CD4-positive, alpha-beta T cell treated with Interleukin-2 at 100 ng/mL for 4 hours (primary cell): ENCODE measurements around the gene NKIRAS1.
"Not testable (repeated sequence)": the region's sequence is repeated elsewhere in the genome, so short reads cannot be mapped to it uniquely, and the experiment has no call there.

Experiments
- DNase-seq: peaks from one replicate; pipeline ENCODE4 v3.0.0-alpha.2; 2020; ENCODE audit warnings: low spot score

Gene NKIRAS1

DNA sequence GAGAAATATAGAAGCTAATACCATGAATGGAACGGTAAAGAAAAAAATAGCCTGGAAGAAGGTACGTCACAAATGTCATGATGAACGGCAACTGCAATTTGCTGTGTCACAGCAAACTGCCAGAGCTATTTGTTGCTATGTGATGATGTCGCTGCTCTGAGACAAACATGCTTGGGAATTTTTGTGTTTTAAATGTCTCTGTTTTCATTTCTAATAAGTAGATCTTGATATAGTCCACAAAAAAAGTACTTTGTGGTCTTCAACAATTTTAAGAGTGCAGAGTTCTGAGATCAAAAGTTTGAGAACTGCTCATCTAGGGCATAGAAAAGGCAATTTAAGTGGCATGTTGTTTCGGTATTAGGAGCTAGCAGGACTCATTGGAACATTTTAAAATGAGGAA lies 24.0 kb upstream of the NKIRAS1 start:
- no peak for DNase-seq

DNA sequence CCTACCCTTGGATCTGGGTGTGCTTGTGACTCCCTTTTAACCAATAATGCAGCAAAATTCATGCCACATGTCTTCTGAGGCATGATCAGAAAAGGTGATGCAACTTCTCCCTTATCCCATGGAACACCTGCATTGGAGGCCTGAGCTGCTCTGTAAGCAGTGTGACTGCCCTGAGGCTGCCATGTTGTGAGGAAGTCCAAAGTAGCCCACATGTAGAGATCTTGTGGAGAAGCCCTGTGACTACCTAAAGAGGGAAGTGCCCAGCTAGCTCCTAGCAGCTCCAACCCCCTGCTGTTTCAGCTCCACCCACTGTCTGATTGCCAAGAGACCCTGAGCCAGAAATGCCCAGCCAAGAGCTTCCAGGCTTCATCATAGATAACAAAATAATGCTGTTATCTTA lies 21.9 kb upstream of the NKIRAS1 start:
- DNase-seq: no peak

DNA sequence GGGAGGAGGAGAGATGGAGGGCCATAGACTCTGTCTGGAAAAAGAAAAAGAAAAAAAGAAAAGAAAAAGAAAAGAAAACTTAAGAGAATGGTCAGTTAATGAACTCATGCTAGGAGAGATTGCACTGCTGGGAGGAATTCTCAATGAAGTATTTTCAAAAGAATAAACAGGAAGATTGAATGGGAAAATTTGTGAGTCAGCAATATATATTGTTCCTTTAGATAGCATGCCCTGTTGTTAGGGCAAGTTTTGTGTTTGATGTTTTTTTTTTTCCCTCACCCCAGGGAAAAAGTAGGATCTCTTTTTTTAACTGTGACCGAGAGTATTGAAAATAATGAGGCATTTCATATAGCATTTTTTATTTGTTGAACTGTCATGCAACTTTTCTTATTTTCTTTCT lies 20.5 kb upstream of the NKIRAS1 start:
- DNase-seq: no peak

DNA sequence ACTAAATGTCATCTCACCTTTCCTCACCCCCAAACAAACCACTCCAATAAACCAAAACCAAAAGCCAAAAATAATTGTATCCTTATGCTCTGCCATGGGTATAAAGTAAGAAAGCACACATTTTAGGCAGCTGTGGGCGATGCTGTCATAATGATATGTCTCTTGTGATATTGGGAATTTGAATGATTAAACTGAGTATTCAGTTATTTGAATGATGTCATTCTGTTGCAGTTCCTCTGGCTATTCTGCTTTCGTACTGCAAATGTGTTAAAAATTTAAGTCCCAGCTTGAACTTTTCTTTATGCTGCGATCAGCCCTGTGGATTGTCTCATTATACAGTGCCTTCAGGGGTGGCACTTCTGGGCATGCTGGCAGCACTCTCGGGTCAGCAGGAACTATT lies 17.5 kb upstream of the NKIRAS1 start:
- no peak for DNase-seq

DNA sequence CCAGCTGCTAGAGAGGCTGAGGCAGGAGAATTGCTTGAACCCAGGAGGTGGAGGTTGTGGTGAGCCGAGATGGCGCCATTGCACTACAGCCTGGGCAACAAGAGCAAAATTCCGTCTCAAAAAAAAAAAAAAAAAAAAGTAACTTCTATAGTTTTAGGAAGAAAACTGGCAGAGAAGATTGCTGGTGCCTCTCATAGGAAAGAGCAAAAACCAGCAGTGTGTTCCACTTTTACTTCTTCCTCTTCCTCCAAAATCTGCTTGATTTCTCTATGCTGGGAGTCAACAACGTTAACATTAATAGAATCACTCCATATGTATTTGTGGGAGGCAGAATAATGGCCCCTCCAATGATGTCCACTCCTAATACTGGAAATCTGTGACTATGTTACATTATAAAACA lies 15.8 kb upstream of the NKIRAS1 start:
- DNase-seq: no peak

DNA sequence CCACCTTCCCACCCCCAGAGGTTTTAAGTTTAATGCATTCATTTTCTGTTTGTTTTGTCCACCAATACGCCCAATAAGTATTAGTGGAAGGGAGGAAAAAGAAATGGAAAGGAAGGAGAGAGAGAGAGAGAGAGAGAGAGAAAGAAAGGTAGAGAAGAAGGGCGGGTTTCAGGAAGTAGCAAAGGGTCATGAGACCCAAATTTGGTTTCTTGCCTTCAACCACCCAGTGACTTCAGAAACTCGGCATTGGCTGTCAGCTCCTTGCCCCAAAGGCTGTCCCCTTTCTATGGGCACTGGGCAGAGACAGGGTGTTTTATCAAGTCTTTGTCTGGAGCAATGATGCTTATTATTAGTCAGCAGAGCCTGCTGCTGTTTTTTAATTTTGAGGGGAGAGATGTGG lies 14.8 kb upstream of the NKIRAS1 start:
- no peak for DNase-seq

DNA sequence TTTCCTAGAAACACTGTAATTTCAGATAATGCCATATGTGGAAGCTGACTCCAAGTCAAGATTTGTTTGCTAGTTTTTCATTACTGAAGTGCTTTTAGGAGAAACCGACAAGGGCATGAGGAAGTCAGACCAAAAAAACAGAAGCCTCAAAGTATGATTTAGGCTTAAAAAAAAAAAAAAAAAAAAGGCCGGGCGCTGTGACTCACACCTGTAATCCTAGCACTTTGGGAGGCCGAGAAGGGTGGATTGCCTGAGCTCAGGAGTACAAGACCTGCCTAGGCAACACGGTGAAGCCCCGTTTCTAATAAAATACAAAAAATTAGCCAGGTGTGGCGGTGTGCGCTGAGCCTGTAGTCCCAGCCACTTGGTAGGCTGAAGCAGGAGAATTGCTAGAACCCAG lies 11.7 kb upstream of the NKIRAS1 start:
- DNase-seq: no peak

DNA sequence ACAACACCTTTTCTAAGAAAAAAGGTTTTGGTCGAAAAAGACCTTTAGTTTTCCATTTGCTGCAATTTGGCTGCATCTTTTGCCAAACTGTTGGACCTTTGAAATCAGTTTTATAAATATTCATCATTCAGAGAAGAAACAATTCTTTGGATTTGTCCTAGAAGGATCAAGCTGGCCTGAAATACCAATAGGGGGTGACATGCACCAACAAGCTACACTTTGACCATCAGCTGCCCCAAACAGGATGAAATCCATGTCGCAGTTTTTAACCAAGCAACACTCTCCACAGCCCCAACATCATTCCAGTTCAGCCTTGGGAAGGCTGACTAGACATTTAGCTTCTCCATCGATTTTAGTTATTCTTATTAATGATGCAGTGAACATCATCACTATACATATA lies 9.9 kb upstream of the NKIRAS1 start:
- no peak for DNase-seq

DNA sequence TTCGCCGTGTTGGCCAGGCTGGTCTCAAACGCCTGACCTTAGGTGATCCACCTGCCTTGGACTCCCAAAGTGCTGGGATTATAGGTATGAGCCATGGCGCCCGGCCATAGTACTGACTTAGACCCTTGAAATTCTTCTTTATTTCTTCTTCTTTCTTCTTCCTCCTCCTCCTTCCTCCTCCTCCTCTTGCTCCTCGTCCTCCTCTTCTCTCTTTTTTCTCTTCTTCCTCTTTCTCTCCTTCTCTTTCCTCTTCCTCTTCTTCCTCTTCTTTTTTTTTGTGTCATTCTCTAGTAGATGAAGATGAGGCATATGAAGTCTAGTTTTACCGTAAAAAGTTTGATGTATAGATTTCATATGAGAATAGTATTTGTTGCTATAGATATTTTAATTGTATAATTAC lies 9.5 kb upstream of the NKIRAS1 start:
- DNase-seq: no peak

DNA sequence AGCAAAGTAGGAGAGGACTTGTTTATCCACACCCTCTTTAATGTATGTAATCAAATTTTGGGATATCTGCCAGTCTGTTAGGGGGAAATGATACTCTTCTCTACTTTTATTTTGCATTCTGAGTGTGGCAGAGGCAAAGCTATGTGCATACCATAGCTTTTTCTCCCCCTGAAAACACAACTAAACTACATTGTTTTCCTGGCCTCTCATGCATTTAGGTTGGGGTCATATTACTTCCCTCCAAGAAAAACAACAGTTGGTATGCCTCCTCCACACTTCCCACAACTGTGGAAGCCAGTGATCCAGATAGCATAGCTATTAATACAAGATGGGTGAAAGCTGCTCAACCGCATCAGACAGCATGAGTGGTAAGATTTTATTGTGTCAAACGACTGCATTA lies 7.0 kb upstream of the NKIRAS1 start:
- no peak for DNase-seq

DNA sequence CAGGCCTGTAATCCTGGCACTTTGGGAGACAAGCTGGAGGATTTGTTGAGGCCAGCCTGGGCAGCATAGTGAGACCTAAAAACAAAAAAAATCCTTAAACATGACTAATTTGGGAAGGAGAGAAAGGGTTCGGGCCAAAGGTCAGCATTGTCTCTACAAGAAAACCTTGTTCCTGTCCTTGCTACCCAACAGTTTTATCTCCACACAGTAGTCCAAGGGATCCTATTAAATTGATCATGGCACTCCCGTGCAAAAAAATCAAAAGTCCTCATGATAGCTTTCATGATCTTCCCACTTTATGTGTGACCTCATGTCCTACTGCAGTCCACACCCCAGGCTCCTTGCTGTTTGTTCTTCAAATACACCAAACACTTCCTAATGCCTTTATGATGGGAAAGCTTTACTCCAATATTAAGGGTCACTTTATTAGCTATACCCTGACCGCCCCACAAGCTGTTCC lies 4.3 kb upstream of the NKIRAS1 start:
- no peak for DNase-seq

DNA sequence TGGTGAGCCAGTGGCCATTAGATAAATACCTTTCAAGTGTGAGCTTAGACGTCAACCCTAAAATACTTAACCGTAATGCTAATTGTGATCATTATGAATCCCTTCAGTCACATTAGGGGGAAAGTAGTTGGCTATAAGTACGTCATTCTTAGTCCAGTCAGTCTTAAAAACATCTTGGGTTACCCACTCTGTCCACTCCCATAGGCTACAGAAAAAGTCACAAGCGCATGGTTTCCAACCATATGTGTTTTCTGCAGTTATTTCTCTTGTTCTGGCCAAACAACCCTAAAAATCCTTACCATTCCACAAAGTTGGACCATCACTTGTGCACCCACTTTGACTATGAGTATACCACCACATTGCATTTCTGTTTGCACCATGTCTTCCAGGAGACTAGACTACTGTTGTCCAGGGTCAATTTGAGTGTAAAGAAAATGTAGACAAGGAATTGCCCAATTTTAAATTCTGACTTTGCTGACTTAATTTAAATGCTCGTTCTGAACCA lies 3.4 kb upstream of the NKIRAS1 start:
- no peak for DNase-seq

DNA sequence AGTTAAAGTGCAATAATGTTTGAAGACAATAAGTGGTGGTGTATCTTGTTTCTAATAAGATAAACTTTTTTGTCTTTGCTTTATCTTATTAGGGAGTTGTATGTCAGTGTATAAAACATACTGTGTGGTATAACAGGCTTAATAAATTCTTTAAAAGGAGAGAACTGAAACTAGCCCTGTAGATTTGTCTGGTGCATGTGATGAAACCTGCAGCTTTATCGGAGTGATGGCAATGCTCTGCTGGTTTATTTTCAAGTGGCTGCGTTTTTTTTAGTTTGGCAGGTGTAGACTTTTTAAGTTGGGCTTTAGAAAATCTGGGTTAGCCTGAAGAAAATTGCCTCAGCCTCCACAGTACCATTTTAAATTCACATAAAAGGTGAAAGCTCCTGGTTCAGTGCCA lies 2.8 kb upstream of the NKIRAS1 start:
- DNase-seq: no peak

DNA sequence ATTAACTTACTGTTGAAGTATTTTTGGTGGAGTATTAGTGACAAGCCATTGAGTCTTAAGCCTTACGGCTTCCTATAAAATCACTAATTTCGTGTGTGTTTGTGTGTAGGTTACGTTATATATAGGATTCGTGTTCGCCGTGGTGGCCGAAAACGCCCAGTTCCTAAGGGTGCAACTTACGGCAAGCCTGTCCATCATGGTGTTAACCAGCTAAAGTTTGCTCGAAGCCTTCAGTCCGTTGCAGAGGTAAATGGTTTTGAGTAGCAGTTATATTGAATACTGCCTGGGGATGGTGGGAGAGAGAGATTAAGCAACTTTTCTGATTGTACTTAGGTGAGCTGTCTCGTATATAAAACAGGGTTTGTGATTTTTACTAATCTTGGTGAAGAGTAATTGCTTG lies 1.5 kb upstream of the NKIRAS1 start:
- DNase-seq: not testable (repeated sequence)

DNA sequence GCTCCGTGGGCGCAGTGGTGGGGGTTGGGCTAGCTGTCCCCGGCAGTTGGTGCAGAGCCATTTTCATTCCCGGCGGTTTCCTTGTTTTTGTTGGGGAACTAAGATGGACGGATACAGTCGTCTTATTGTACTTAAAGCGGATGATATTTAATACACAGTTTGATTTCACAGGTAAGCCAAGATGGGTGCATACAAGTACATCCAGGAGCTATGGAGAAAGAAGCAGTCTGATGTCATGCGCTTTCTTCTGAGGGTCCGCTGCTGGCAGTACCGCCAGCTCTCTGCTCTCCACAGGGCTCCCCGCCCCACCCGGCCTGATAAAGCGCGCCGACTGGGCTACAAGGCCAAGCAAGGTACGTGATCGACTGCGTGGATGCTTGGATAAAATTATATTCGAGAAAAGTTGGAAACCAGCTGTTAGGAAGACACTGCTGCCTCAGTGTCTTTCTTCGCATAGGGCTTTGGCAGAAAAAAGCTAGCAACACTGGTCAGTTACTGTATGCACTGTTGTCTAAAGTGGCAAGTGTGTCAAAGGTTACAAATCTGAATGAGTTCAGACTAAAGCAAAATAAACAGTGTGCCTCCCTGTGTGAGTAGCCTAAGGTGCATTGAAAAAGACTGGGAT lies 1.0 kb upstream of the NKIRAS1 start:
- not testable (repeated sequence) for DNase-seq

DNA sequence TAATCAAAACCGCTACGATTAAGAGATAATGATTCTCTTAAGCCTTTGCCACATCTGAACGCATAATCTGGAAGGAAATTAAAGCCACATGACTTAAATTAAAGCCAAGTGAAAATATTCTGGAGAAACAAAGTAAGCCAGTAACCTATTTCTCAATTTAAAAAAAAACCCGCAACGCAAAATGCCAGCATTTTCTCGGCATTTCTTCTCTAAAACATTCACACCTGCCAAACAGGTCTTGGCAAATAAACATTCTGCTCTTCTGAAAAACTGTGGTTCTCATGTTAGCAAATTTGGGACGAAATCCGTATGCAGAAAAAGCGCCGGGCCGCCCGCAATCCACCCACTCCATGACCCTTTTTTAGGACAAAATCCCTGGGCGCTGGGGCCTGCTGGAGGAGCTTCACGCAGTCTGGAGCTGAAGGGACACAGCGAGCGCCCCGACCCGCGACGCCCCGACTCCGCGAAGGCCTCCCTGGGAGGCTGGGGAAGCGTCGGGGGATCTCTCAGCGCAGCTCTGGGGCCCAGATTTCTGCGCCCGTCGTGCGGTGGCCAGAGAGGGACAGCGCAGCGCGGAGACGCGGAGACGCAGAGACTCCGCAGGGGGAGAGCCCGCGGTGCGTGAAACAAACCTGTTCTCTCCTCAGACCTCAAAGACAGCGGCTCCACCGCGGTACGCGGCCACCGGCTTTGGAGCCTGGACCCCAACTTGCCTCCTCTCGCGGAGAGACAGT lies 471 bp downstream of the NKIRAS1 start:
- DNase-seq: no peak

DNA sequence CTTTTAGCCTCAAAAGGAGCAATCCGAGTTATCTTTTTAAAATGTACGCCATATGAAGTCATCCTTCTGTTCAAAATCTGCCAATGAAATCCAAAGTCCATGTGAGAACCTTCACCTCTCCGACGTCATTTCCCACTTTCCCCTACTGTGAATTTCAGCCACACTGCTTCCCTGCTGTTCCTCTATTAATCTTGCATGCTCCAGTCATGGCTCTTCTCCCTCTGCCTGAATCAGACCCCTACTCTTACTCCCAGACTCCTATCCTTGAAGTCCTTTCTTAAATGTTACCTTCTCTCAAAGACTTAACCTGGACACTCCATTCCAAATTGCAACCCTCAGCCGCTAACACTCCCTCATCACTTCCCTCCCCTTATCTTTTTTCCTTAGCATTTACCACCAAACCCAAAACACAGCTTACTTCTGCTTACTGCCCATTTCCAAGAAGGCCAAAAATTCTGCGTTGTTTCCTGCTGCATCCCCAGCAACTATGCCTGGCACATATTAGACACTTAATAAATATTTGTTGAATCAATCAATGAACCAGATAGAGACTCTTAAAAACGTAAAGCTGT lies 1.2 kb downstream of the NKIRAS1 start:
- no peak for DNase-seq

DNA sequence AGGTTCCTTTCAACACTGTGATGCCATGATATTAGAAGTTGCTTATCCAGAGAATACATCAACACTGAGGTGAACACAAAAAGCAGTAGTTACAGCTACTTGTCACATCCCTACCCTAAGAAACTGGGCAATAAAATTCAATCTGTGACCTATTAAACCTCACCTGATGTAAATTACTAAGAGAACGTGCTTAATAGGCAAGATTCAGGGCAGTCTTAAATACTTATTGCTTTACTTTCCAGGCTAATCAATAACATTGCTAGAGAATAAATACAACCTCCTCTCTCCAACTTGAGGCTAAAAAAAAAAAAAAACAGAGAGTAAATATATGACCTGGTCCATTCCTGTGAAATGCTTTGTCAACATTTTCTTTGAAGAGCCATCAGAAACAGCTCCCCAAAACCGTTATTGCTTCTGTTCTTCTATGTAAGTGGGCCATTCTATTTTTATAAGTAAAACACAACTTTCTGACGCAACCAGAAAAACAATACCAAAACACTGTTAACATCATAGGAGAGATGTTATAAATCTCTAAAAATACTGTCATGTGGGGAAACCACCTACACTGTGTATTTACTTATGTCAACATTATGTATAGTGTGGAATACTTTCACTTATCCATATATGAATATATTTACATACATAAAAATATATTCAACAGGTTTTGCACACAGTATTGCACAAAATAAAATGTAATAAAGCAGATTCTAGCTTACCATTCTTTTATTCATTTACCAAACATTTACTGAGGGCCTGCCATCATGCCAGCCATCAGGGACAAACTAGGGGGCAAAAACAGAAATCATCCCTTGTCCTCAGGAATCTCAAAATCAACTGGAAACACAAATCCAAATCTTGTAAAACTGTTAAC lies 2.7 kb downstream of the NKIRAS1 start:
- DNase-seq: no peak

DNA sequence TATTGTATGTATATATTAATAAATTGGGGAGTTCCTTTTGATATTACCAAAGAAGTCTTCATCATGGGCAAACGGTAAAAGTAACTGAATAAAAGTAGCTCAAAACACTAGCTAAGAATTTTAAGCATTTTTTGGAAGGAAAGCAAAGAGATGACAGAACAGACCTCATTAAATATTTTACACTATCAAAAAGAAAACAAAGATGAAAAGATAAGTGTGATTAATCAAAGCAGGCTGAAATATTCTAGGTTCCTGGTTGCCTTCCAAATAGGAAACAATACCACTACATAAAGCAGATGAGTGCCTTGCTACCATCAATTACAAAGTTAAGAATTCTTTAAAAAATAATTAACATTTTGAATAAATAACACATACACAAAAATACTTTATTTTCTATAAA lies 3.6 kb downstream of the NKIRAS1 start:
- no peak for DNase-seq

DNA sequence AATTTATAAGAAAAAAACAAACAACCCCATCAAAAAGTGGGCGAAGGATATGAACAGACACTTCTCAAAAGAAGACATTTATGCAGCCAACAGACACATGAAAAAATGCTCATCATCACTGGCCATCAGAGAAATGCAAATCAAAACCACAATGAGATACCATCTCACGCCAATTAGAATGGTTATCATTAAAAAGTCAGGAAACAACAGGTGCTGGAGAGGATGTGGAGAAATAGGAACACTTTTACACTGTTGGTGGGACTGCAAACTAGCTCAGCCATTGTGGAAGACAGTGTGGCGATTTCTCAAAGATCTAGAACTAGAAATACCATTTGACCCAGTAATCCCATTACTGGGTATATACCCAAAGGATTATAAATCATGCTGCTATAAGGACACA lies 4.5 kb downstream of the NKIRAS1 start:
- DNase-seq: not testable (repeated sequence)

DNA sequence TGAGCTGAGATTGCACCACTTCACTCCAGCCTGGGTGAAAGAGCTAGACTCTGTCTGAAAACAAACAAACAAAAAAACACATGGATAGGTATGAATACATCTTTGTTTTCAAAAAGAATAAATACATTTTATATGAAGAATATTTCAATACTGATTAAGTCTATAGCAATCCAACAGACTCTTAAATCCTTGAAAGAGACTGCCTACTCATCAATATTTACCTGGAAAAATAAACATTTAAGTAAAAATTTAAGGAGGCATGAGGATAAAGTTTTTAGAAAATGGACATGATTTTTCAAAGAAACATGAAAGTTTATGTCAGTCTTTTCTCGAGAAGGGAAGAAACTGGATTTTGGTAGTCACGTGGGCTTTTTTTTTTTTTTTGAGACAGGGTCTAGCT lies 5.4 kb downstream of the NKIRAS1 start:
- DNase-seq: no peak

DNA sequence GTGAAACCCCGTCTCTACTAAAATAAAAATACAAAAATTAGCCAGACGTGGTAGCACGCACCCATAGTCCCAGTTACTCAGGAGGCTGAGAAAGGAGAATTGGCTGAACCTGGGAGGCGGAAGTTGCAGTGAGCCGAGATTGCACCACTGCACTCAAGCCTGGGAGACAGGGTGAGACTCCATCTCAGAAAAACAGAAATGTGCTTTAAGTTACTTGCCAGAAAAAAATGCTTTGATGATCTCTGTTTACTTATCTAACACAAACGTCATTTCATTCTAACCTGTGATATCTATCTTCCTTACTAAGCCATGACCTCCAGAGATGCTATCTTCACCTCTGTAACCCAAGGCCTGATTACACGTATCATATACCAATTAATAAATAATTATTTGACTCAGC lies 7.4 kb downstream of the NKIRAS1 start:
- DNase-seq: no peak

DNA sequence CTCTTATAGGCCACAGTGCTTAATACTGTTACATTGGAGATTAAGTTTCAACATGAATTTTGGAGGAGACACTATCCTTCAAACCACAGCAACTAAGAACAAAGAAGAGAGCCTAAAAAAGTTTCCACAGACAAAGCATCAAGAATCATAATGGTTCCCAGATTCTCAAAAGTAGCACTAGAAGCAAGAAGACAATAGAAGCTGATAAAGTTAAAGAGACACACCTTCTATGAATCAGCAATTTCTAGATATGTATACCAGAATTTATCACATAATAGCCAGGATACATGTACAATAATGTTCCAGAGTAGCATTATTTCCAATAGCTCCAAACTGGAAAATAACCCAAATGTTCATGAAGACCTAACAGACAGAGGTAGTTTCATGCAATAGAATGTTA lies 12.2 kb downstream of the NKIRAS1 start:
- DNase-seq: no peak
